ENCODE data around the gene RHOT1. TPM values are rescaled to one million over a fixed set of nuclear protein-coding genes. Genes with fewer than 3 reads are reported as not detected.

The RHOT1 gene
- total RNA-seq, 1 experiment from 2014 or later = 33.3 TPM

GRCh38 chr17:32266051-32266388 lies 123.7 kb downstream of the RHOT1 start:
- H3K27me3 ChIP-seq (replicated peaks; ENCODE audit: control insufficient read depth, insufficient read depth, low read length) = peaks cover 6% of the 10 kb centered on the region

GRCh38 chr17:32266389-32267301 lies 124.3 kb downstream of the RHOT1 start:
- ChIA-PET CTCF (interaction anchor here (0.9 kb wide), 1 partner anchor 14 kb away, joined by 3 read pairs; no protein-coding TSS in a partner anchor), POLR2A (no interaction called here)
- H3K4me1 Mint-ChIP-seq (ENCODE audit: low read depth, unreplicated experiment) = no peaks in the 10 kb centered on the region
- peak overlapping the region; percentile 71 for H3K4me3 Mint-ChIP-seq (ENCODE audit: unreplicated experiment)
- no peaks in the 10 kb centered on the region for H3K36me3 ChIP-seq (ENCODE audit: control insufficient read depth, insufficient read depth, low read length)
- H3K27me3 Mint-ChIP-seq (ENCODE audit: insufficient read depth, unreplicated experiment) = peaks cover 34% of the 10 kb centered on the region
- TF ChIP-seq CTCF (IDR thresholded peaks at IDR 0.05; ENCODE audit: insufficient read depth in 1 of 2, low read depth in 1 of 2, low read length in 1 of 2, severe bottlenecking in 1 of 2, unreplicated experiment in 1 of 2) = no peak
- DNase-seq = peak in 1 of 2 experiments; percentile 30
- H3K4me3 ChIP-seq (ENCODE audit: low read depth, low read length) = peak overlapping the region; percentile 48
- no peaks in the 10 kb centered on the region for H3K9me3 ChIP-seq
- intact Hi-C loops (cut with micrococcal nuclease; ENCODE audit: unreplicated experiment) = loop anchor here (5.0 kb wide), 1 partner anchor 51 kb away; no protein-coding TSS in a partner anchor
- H3K27me3 ChIP-seq (replicated peaks; ENCODE audit: control insufficient read depth, insufficient read depth, low read length) = peaks cover 6% of the 10 kb centered on the region
- peaks cover 4% of the 10 kb centered on the region; the same call in 1 of the 2 replicates for H3K4me1 ChIP-seq
- no TSS peak for BruUV-seq (replicated peaks)
- H3K36me3 Mint-ChIP-seq (ENCODE audit: insufficient read depth, unreplicated experiment) = no peaks in the 10 kb centered on the region
- H3K27ac Mint-ChIP-seq (ENCODE audit: unreplicated experiment) = no peak overlapping the region
- H3K9me3 Mint-ChIP-seq (ENCODE audit: unreplicated experiment) = no peaks in the 10 kb centered on the region

More at GRCh38 chr17:32266051-32266388, 123.7 kb downstream of the RHOT1 start:
- peak overlapping the region; percentile 71 for H3K4me3 Mint-ChIP-seq (ENCODE audit: unreplicated experiment)
- H3K4me1 Mint-ChIP-seq (ENCODE audit: low read depth, unreplicated experiment) = peaks cover 5% of the 10 kb centered on the region
- BruUV-seq (replicated peaks) = no TSS peak
- Histone ChIP-seq H3K4me3 (ENCODE audit: low read depth, low read length) (peak overlapping the region; percentile 48), H3K36me3 (ENCODE audit: control insufficient read depth, insufficient read depth, low read length) (no peaks in the 10 kb centered on the region), H3K9me3 (no peaks in the 10 kb centered on the region), H3K4me1 (peaks cover 4% of the 10 kb centered on the region; the same call in 1 of the 2 replicates)
- ChIA-PET CTCF (interaction anchor here (0.9 kb wide), 1 partner anchor 13 kb away, joined by 3 read pairs; no protein-coding TSS in a partner anchor), POLR2A (no interaction called here)
- H3K9me3 Mint-ChIP-seq (ENCODE audit: unreplicated experiment) = no peaks in the 10 kb centered on the region
- H3K27ac Mint-ChIP-seq (ENCODE audit: unreplicated experiment) = no peak overlapping the region
- no peak for DNase-seq
- no peak for TF ChIP-seq CTCF (IDR thresholded peaks at IDR 0.05; ENCODE audit: insufficient read depth in 1 of 2, low read depth in 1 of 2, low read length in 1 of 2, severe bottlenecking in 1 of 2, unreplicated experiment in 1 of 2)
- intact Hi-C loops (cut with micrococcal nuclease; ENCODE audit: unreplicated experiment) = loop anchor here (5.0 kb wide), 1 partner anchor 51 kb away; no protein-coding TSS in a partner anchor
- no peaks in the 10 kb centered on the region for H3K36me3 Mint-ChIP-seq (ENCODE audit: insufficient read depth, unreplicated experiment)
- peaks cover 33% of the 10 kb centered on the region for H3K27me3 Mint-ChIP-seq (ENCODE audit: insufficient read depth, unreplicated experiment)

DNA sequence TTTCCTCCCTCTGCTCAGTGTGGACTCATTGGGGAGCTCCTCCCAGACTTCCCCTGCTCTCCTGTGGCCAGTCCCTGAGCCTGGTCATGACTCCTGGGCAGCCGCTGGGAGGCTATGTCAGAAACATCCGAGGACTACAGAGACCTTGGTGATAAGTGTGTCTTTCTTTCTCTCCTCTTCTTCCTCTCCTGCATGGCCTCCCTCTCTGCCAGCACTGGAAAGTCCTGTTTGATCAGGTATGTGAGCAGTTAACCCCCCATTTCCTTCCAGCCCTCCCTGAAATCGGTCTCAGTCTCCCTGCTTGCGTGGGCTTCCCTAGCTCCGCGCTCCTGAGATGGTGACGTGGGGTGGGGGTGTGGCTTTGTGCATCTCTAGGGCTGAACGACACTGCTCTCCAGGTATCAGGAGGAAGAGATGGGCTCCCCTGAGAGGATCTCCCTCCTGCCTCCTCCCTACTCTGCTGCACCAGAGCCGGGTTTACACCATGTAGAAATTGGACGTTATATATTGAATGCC lies 125.4 kb downstream of the RHOT1 start:
- H3K36me3 Mint-ChIP-seq (ENCODE audit: insufficient read depth, unreplicated experiment) = no peaks in the 10 kb centered on the region
- Histone ChIP-seq H3K4me1 (peaks cover 4% of the 10 kb centered on the region; the same call in 1 of the 2 replicates), H3K27me3 (replicated peaks; ENCODE audit: control insufficient read depth, insufficient read depth, low read length) (peaks cover 6% of the 10 kb centered on the region), H3K36me3 (ENCODE audit: control insufficient read depth, insufficient read depth, low read length) (no peaks in the 10 kb centered on the region), H3K9me3 (no peaks in the 10 kb centered on the region), H3K4me3 (ENCODE audit: low read depth, low read length) (no peak overlapping the region)
- no peak for TF ChIP-seq CTCF (IDR thresholded peaks at IDR 0.05; ENCODE audit: insufficient read depth in 1 of 2, low read depth in 1 of 2, low read length in 1 of 2, severe bottlenecking in 1 of 2, unreplicated experiment in 1 of 2)
- ChIA-PET CTCF (interaction anchor here (0.8 kb wide), 1 partner anchor 31 kb away, joined by 3 read pairs; no protein-coding TSS in a partner anchor), POLR2A (no interaction called here)
- peaks cover 34% of the 10 kb centered on the region for H3K27me3 Mint-ChIP-seq (ENCODE audit: insufficient read depth, unreplicated experiment)
- H3K27ac Mint-ChIP-seq (ENCODE audit: unreplicated experiment) = no peak overlapping the region
- DNase-seq = no peak
- intact Hi-C loops (cut with micrococcal nuclease; ENCODE audit: unreplicated experiment) = loop anchor here (5.0 kb wide), 1 partner anchor 50 kb away; no protein-coding TSS in a partner anchor
- H3K9me3 Mint-ChIP-seq (ENCODE audit: unreplicated experiment) = no peaks in the 10 kb centered on the region
- peak overlapping the region; percentile 71 for H3K4me3 Mint-ChIP-seq (ENCODE audit: unreplicated experiment)
- BruUV-seq (replicated peaks) = no TSS peak
- no peaks in the 10 kb centered on the region for H3K4me1 Mint-ChIP-seq (ENCODE audit: low read depth, unreplicated experiment)

Data from Caco-2 (cell line).